HCT116 (cell line): Measurements from ENCODE around the gene TRMO. TPM values are rescaled to one million over a fixed set of nuclear protein-coding genes. Genes with fewer than 3 reads are reported as not detected.

ENCODE experiments used
- ATAC-seq: fragments of 200-7000 bp; cut with Tn5 transposase; 2 replicates; pipeline ENCODE4 v1.9.1; 2020; ENCODE audit warnings: mild to moderate bottlenecking, moderate library complexity
- BruUV-seq: library from RNA; stranded (reverse); fragments of 400-500 nt; replicated peaks from 2 replicates; lab custom pipeline; 2021; lab: Mats Ljungman, UMichigan
- CTCF ChIA-PET: fragments of 300-600 bp; sonication (Branson Sonifier 250); formaldehyde crosslinking; loops from one replicate; lab custom pipeline; 2021; ENCODE audit warnings: antibody characterized with exemption; lab: Charles Lee
- POLR2A ChIA-PET: fragments of 300-600, 350-600 bp; sonication (Branson Sonifier 250); formaldehyde crosslinking; loops from one replicate; lab custom pipeline; 2021; ENCODE audit warnings: antibody characterized with exemption; lab: Charles Lee
- RAD21 ChIA-PET, 2 experiments: fragments of 300-600 bp; sonication (Branson Sonifier 250); formaldehyde crosslinking; loops; one replicate each; lab custom pipeline; 2023; ENCODE audit warnings: low total read pairs in 2 of 2; ENCODE audit not compliant: uncharacterized antibody in 2 of 2, unreplicated experiment in 2 of 2, low non-redundant PET in 1 of 2; lab: Charles Lee
- DNase-seq: peaks from one replicate; pipeline ENCODE4 v3.0.0-alpha.2; 2010; ENCODE audit warnings: low read depth, low spot score
- H2AFZ ChIP-seq: fragments of 200-600 bp; shearing (Covaris generic), sonication (generic); 2 replicates; pipeline ENCODE4 v1.6.1; 2017; ENCODE audit warnings: low read depth, mixed run types, mixed read lengths, antibody characterized with exemption, low read length; ENCODE audit not compliant: poor library complexity, severe bottlenecking
- H3K27ac ChIP-seq: 2 replicates; pipeline ENCODE4 v1.5.1; 2012; ENCODE audit warnings: low read depth, low read length
- H3K27me3 ChIP-seq: fragments of 200-600 bp; sonication (generic); 2 replicates; pipeline ENCODE4 v1.6.1; 2016; ENCODE audit warnings: mixed run types, low read length, mixed read lengths; ENCODE audit not compliant: insufficient read depth
- H3K36me3 ChIP-seq, 2 experiments: fragments of 200-500 bp in 1 of 2; fragments of 200-600 bp in 1 of 2; sonication (Bioruptor generic) in 1 of 2; sonication (generic) in 1 of 2; 2 replicates each; pipeline versions ENCODE4 v1.5.1 to v1.6.1; 2014 to 2016; ENCODE audit warnings: low read length in 2 of 2, inconsistent platforms in 1 of 2, mixed read lengths in 1 of 2, mixed run types in 1 of 2; ENCODE audit not compliant: insufficient read depth in 2 of 2, control insufficient read depth in 1 of 2
- H3K4me1 ChIP-seq, 2 experiments: fragments of 200-600 bp in 1 of 2; sonication (generic) in 1 of 2; 2 replicates each; pipeline versions ENCODE4 v1.5.1 to v1.6.1; 2012 to 2017; ENCODE audit warnings: low read length in 2 of 2, inconsistent platforms in 1 of 2, mild to moderate bottlenecking in 1 of 2, mixed read lengths in 1 of 2, mixed run types in 1 of 2, moderate library complexity in 1 of 2; ENCODE audit not compliant: insufficient read depth in 2 of 2, control insufficient read depth in 1 of 2
- H3K4me2 ChIP-seq: fragments of 200-600 bp; sonication (generic); 2 replicates; pipeline ENCODE4 v1.6.1; 2017; ENCODE audit warnings: mixed run types, low read length, mixed read lengths
- H3K4me3 ChIP-seq, 2 experiments: fragments of 200-600 bp in 1 of 2; sonication (generic) in 1 of 2; replicated peaks in 1 of 2; 2 replicates each; pipeline ENCODE4 v1.5.1; 2011 to 2016; ENCODE audit warnings: low read length in 2 of 2, control low read depth in 1 of 2, low read depth in 1 of 2, mild to moderate bottlenecking in 1 of 2, mixed read lengths in 1 of 2, mixed run types in 1 of 2
- H3K79me2 ChIP-seq: fragments of 200-600 bp; sonication (generic); 2 replicates; pipeline ENCODE4 v1.6.1; 2017; ENCODE audit warnings: mild to moderate bottlenecking, mixed run types, low read length, moderate library complexity, mixed read lengths; ENCODE audit not compliant: insufficient read depth
- H3K9ac ChIP-seq: fragments of 200-600 bp; sonication (generic); 2 replicates; pipeline ENCODE4 v1.6.1; 2016; ENCODE audit warnings: low read length, mixed read lengths
- H3K9me2 ChIP-seq: fragments of 200-600 bp; sonication (generic), shearing (Covaris generic); 2 replicates; pipeline ENCODE4 v1.6.1; 2017; ENCODE audit warnings: mixed run types, mild to moderate bottlenecking, moderate library complexity; ENCODE audit not compliant: insufficient read depth
- H3K9me3 ChIP-seq, 2 experiments: fragments of 200-500 bp in 1 of 2; fragments of 200-600 bp in 1 of 2; sonication (Bioruptor generic) in 1 of 2; sonication (generic) in 1 of 2; 2 replicates each; pipeline ENCODE4 v1.6.1; 2014 to 2017; ENCODE audit warnings: low read length in 2 of 2, mixed read lengths in 2 of 2, inconsistent platforms in 1 of 2, low read depth in 1 of 2, mild to moderate bottlenecking in 1 of 2, mixed run types in 1 of 2, moderate library complexity in 1 of 2; ENCODE audit not compliant: control insufficient read depth in 1 of 2, insufficient read depth in 1 of 2
- H4K20me1 ChIP-seq: fragments of 200-600 bp; sonication (generic), shearing (Covaris generic); 2 replicates; pipeline ENCODE4 v1.6.1; 2017; ENCODE audit warnings: mixed run types, mild to moderate bottlenecking, moderate library complexity; ENCODE audit not compliant: insufficient read depth
- CTCF ChIP-seq, 3 experiments: fragments of 200-600 bp in 1 of 3; sonication (generic) in 1 of 3; IDR thresholded peaks in 2 of 3; conservative IDR thresholded peaks in 1 of 3; 2 replicates each; pipeline ENCODE4 v1.5.1; 2012 to 2017; ENCODE audit warnings: low read depth in 2 of 3, low read length in 2 of 3, antibody characterized with exemption in 1 of 3, borderline replicate concordance in 1 of 3, control low read depth in 1 of 3, mild to moderate bottlenecking in 1 of 3, mixed read lengths in 1 of 3, mixed run types in 1 of 3, moderate library complexity in 1 of 3; ENCODE audit not compliant: insufficient read depth in 1 of 3
- EZH2phosphoT487 ChIP-seq: fragments of 200-600 bp; IDR thresholded peaks from 2 replicates; pipeline ENCODE4 v1.6.1; 2018; ENCODE audit warnings: antibody characterized with exemption, borderline replicate concordance
- POLR2A ChIP-seq: IDR thresholded peaks from 2 replicates; pipeline ENCODE4 v1.7.0; 2011; ENCODE audit warnings: borderline replicate concordance; ENCODE audit not compliant: insufficient read depth, insufficient read length; ENCODE audit errors: extremely low read depth
- REST ChIP-seq: IDR thresholded peaks from 2 replicates; pipeline ENCODE4 v1.6.1; 2012; ENCODE audit warnings: low read depth
- SP1 ChIP-seq: IDR thresholded peaks from 2 replicates; pipeline ENCODE4 v1.6.1; 2012; ENCODE audit warnings: low read depth
- intact Hi-C: fragments of 100-400 bp; cut with micrococcal nuclease; formaldehyde crosslinking; loops from 2 replicates; pipeline ENCODE4 v1.10.0; 2022
- total RNA-seq: library from RNA; stranded (reverse); gene quantifications from one replicate; pipeline ENCODE4 v1.2.1, GENCODE V29; 2021; ENCODE audit not compliant: unreplicated experiment

The TRMO gene
- total RNA-seq, 1 experiment from 2014 or later, result 10.2 TPM

GRCh38 chr9:97956331-97956730 is 34.0 kb upstream of the TRMO start:
- no TSS peak for BruUV-seq
- RAD21 ChIA-PET, result no interaction called here
- intact Hi-C loops, result no loop called here

More at GRCh38 chr9:97956331-97956730, 34.0 kb upstream of the TRMO start:
- TF ChIP-seq SP1 (no peak), REST (no peak), POLR2A (no peak), CTCF (IDR thresholded peaks at IDR 0.05 in 2 of 3, conservative IDR thresholded peaks at IDR 0.05 in 1 of 3; ENCODE audit: borderline replicate concordance in 1 of 3, insufficient read depth in 1 of 3, low read depth in 2 of 3, low read length in 2 of 3) (no peak), EZH2phosphoT487 (no peak)
- H3K79me2 ChIP-seq, result no peaks in the 10 kb centered on the region
- H3K27ac ChIP-seq, result no peak overlapping the region
- ChIA-PET POLR2A (no interaction called here), CTCF (interaction anchor here (1.3 kb wide), 2 partner anchors 33 to 34 kb away, joined by 3 to 5 read pairs; partner anchors contain the start of gene TRMO)
- H3K9ac ChIP-seq, result no peak overlapping the region
- no peak for ATAC-seq
- no peak overlapping the region for H3K4me3 ChIP-seq
- H3K36me3 ChIP-seq, result no peaks in the 10 kb centered on the region
- H3K9me2 ChIP-seq, result no peaks in the 10 kb centered on the region
- H4K20me1 ChIP-seq, result no peaks in the 10 kb centered on the region
- 0 out of 4 replicates have a peak, but pooled peaks cover 0 to under 1% of the 10 kb centered on the region in 2 experiments for H3K4me1 ChIP-seq
- no peak overlapping the region for H2AFZ ChIP-seq
- DNase-seq, result no peak
- no peaks in the 10 kb centered on the region for H3K27me3 ChIP-seq
- no peak overlapping the region for H3K4me2 ChIP-seq
- no peaks in the 10 kb centered on the region for H3K9me3 ChIP-seq
